ENCODE data around the gene MPPED2.

MPPED2 gene

DNA sequence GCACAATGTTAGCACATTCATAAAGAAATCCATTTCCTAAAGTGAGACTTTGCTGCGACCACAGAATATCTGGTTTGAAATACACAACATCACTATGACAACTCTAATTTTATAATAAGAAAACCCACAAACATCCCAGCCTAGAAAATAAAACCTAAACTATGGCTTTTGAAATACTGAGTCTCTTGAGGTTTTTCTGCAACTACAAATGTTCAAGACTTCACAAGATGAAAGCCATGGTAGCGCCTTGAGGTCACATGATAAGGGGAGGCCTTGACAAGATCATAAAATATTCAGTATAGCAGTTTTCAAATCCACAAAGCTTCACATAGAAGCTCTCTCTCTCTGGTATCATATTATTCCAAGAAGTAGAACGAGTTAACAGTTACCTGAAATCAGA lies 126.8 kb downstream of the MPPED2 start:
- Mint-ChIP-seq H3K27ac (no peak overlapping the region), H3K4me1 (peaks cover 22% of the 10 kb centered on the region), H3K4me3 (no peak overlapping the region), H3K27me3 (ENCODE audit: low read depth) (peaks cover 3% of the 10 kb centered on the region), H3K36me3 (ENCODE audit: low read depth) (peaks cover 10% of the 10 kb centered on the region), H3K9me3 (no peaks in the 10 kb centered on the region)
- TF ChIP-seq, protein P1, sequence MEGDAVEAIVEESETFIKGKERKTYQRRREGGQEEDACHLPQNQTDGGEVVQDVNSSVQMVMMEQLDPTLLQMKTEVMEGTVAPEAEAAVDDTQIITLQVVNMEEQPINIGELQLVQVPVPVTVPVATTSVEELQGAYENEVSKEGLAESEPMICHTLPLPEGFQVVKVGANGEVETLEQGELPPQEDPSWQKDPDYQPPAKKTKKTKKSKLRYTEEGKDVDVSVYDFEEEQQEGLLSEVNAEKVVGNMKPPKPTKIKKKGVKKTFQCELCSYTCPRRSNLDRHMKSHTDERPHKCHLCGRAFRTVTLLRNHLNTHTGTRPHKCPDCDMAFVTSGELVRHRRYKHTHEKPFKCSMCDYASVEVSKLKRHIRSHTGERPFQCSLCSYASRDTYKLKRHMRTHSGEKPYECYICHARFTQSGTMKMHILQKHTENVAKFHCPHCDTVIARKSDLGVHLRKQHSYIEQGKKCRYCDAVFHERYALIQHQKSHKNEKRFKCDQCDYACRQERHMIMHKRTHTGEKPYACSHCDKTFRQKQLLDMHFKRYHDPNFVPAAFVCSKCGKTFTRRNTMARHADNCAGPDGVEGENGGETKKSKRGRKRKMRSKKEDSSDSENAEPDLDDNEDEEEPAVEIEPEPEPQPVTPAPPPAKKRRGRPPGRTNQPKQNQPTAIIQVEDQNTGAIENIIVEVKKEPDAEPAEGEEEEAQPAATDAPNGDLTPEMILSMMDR (IDR thresholded peaks at IDR 0.05; ENCODE audit: unreplicated experiment in 3 of 3): no peak

DNA sequence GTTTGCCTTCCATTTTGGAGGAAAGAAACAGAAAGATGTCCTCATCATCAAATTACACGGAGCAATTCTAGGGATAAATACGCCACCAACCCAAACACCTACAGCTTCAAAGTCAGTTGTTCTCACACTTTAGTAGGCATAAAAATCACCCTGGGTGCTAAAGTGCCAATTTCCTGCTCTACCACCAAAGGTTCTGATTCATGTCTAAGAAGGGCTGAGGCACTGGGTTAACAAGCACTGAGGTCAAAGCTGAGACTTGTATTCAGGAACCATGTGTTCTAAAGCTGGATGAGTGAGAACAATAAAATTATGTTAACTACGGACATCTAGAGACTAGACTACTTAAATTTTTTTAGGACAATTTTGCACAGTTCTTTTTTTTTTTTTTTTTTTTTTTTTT lies 127.6 kb downstream of the MPPED2 start:
- Mint-ChIP-seq H3K27me3 (ENCODE audit: low read depth) (peaks cover 3% of the 10 kb centered on the region), H3K36me3 (ENCODE audit: low read depth) (peaks cover 10% of the 10 kb centered on the region), H3K4me3 (no peak overlapping the region), H3K27ac (no peak overlapping the region), H3K4me1 (peaks cover 26% of the 10 kb centered on the region), H3K9me3 (no peaks in the 10 kb centered on the region)
- TF ChIP-seq, protein P1 (IDR thresholded peaks at IDR 0.05; ENCODE audit: unreplicated experiment in 3 of 3): no peak

DNA sequence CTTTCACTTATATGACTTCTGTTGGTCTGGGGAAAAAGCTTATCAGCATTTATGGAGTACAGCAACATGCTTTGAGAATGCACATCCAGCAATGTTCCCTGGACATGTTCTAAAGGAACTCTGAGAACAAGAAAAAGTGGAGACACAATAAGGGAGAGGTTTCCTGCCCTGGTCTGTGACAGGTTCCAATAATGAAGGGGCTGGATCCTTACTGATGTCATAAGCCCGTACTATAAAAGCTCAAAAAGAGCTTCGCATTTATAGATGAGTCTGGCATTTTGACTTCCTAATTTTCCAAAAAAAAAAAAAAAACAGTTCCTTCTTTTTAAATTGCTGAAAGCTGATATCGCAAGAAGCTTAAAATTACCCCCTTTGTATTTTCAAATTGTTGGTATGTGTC lies 129.1 kb downstream of the MPPED2 start:
- Mint-ChIP-seq H3K4me3 (no peak overlapping the region), H3K36me3 (ENCODE audit: low read depth) (peaks cover 10% of the 10 kb centered on the region), H3K27ac (no peak overlapping the region), H3K9me3 (no peaks in the 10 kb centered on the region), H3K27me3 (ENCODE audit: low read depth) (peaks cover 5% of the 10 kb centered on the region), H3K4me1 (peaks cover 31% of the 10 kb centered on the region)
- TF ChIP-seq, protein P1 (IDR thresholded peaks at IDR 0.05; ENCODE audit: unreplicated experiment in 3 of 3): no peak

DNA sequence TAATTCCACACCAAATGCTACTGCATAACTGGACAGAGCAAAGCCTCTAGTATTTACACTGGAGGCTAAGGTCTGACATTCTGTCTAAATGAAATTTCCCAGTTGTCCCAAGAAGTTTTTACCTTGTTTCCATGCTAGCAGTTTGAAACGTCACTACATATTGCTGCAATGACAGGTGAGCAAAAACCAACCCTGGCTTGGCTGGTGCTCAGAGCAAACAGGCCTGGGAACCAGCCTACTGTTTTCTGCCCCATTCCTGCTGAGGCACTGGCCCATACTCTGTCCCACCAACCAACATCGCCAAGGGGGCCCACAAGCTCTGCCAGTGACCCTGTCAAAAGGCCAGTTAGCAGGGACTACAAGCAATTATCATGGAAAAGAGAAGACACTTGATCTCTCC lies 131.1 kb downstream of the MPPED2 start:
- Mint-ChIP-seq H3K27me3 (ENCODE audit: low read depth) (peaks cover 7% of the 10 kb centered on the region), H3K36me3 (ENCODE audit: low read depth) (peaks cover 4% of the 10 kb centered on the region), H3K4me1 (peaks cover 38% of the 10 kb centered on the region), H3K27ac (no peak overlapping the region), H3K9me3 (no peaks in the 10 kb centered on the region), H3K4me3 (no peak overlapping the region)
- TF ChIP-seq, protein P1 (IDR thresholded peaks at IDR 0.05; ENCODE audit: unreplicated experiment in 3 of 3): no peak

DNA sequence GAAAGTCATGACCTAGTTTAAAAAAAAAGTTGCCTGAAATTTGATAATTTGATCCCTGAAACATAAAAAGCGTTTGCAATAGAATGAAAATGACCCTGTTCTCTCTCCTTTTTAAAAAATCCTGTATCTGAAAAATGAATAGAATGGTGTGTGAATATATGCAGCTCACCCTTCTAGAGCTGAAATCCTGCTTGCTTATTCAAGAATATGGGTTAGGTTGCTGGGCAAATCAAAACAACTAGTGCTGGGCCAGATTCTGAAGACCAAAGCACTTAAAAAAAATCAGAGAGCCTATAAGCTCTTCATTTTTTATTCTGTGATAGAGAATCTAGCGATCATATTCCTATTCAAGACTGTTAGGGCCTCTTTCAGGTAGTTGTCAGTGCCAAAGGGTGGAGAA lies 131.6 kb downstream of the MPPED2 start:
- Mint-ChIP-seq H3K9me3 (no peaks in the 10 kb centered on the region), H3K27ac (no peak overlapping the region), H3K4me3 (no peak overlapping the region), H3K4me1 (peaks cover 38% of the 10 kb centered on the region), H3K27me3 (ENCODE audit: low read depth) (peaks cover 7% of the 10 kb centered on the region), H3K36me3 (ENCODE audit: low read depth) (peaks cover 3% of the 10 kb centered on the region)
- TF ChIP-seq, protein P1 (IDR thresholded peaks at IDR 0.05; ENCODE audit: unreplicated experiment in 3 of 3): no peak

DNA sequence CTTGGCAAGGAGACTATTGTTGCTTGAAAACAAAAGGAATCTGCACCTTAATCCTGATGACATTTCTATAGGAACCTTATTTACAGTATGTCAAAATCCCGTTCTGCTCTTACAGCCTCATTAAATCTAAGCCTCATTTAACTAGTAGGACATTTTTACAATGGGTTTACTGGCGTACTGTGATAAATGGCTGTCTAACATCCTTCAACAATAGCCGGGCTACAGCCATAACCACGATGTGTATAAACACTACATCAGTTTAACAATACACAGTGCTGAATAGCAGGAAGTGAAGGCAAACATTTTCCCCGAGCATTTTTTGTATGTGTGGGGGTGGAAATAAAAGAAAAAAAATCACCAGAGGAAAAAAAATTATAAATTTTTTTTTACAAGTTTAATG lies 132.0 kb downstream of the MPPED2 start:
- Mint-ChIP-seq H3K4me3 (no peak overlapping the region), H3K36me3 (ENCODE audit: low read depth) (peaks cover 3% of the 10 kb centered on the region), H3K4me1 (peaks cover 38% of the 10 kb centered on the region), H3K9me3 (no peaks in the 10 kb centered on the region), H3K27ac (no peak overlapping the region), H3K27me3 (ENCODE audit: low read depth) (peaks cover 8% of the 10 kb centered on the region)
- TF ChIP-seq, protein P1 (IDR thresholded peaks at IDR 0.05; ENCODE audit: unreplicated experiment in 3 of 3): no peak

All from nephron (organoid).